IMR-90 (cell line): ENCODE measurements around the gene CNOT6. TPM values are rescaled to one million over a fixed set of nuclear protein-coding genes. Genes with fewer than 3 reads are reported as not detected.

Experiments used
- ATAC-seq: fragments of 200-7000 bp; cut with Tn5 transposase; 2 replicates; pipeline ENCODE4 v1.9.1; 2020; ENCODE audit warnings: low read depth, mild to moderate bottlenecking, moderate library complexity
- BruUV-seq: library from RNA; stranded (reverse); fragments of 400-500 nt; replicated peaks from 2 replicates; lab custom pipeline; 2021; lab: Mats Ljungman, UMichigan
- CTCF ChIA-PET: fragments of 300-600 bp; formaldehyde crosslinking; extraction: SDS; loops from one replicate; lab custom pipeline; 2021; ENCODE audit warnings: antibody characterized with exemption; lab: Yijun Ruan, JAX
- POLR2A ChIA-PET: fragments of 300-600 bp; sonication (Branson Sonifier 250); formaldehyde crosslinking; loops from one replicate; lab custom pipeline; 2022; ENCODE audit warnings: antibody characterized with exemption; ENCODE audit not compliant: unreplicated experiment; lab: Charles Lee
- DNase-seq: peaks from one replicate; pipeline ENCODE4 v3.0.0; 2013
- H2AFZ ChIP-seq: replicated peaks from 2 replicates; pipeline ENCODE3; 2013; ENCODE audit warnings: low read length, mild to moderate bottlenecking; ENCODE audit not compliant: poor library complexity
- H2AK5ac ChIP-seq: 2 replicates; pipeline ENCODE4 v1.6.1; 2013; ENCODE audit warnings: low read depth, low read length, inconsistent platforms
- H2AK9ac ChIP-seq: replicated peaks from 2 replicates; pipeline ENCODE3; 2013; ENCODE audit warnings: mild to moderate bottlenecking, low read depth, low read length, moderate library complexity; ENCODE audit not compliant: poor library complexity
- H2BK120ac ChIP-seq: 2 replicates; pipeline ENCODE4 v1.6.1; 2013; ENCODE audit warnings: low read depth, low read length, inconsistent platforms
- H2BK15ac ChIP-seq: 3 replicates; pipeline ENCODE4 v1.6.1; 2013; ENCODE audit warnings: low read depth, low read length, inconsistent platforms
- H2BK20ac ChIP-seq: 2 replicates; pipeline ENCODE4 v1.6.1; 2013; ENCODE audit warnings: low read depth, mild to moderate bottlenecking, inconsistent platforms, low read length, moderate library complexity
- H2BK5ac ChIP-seq: 2 replicates; pipeline ENCODE4 v1.6.1; 2013; ENCODE audit warnings: mild to moderate bottlenecking, low read depth, low read length, inconsistent platforms; ENCODE audit not compliant: poor library complexity, severe bottlenecking
- H3K14ac ChIP-seq: replicated peaks from 2 replicates; pipeline ENCODE4 v1.6.1; 2013; ENCODE audit warnings: low read depth, low read length, inconsistent platforms
- H3K18ac ChIP-seq: 2 replicates; pipeline ENCODE4 v1.6.1; 2013; ENCODE audit warnings: low read depth, low read length, control low read depth
- H3K23ac ChIP-seq: 2 replicates; pipeline ENCODE4 v1.6.1; 2013; ENCODE audit warnings: low read depth, low read length, inconsistent platforms
- H3K27ac ChIP-seq: 2 replicates; pipeline ENCODE4 v1.5.1; 2013; ENCODE audit warnings: mild to moderate bottlenecking, control low read depth, low read length; ENCODE audit not compliant: insufficient read depth
- H3K27me3 ChIP-seq: 2 replicates; pipeline ENCODE4 v1.6.1; 2013; ENCODE audit warnings: low read length; ENCODE audit not compliant: control insufficient read depth, insufficient read depth
- H3K36me3 ChIP-seq: 2 replicates; pipeline ENCODE4 v1.6.1; 2013; ENCODE audit warnings: low read length, mixed read lengths; ENCODE audit not compliant: control insufficient read depth, insufficient read depth
- H3K4ac ChIP-seq: 2 replicates; pipeline ENCODE4 v1.6.1; 2013; ENCODE audit warnings: low read depth, low read length, inconsistent platforms
- H3K4me1 ChIP-seq: 2 replicates; pipeline ENCODE4 v1.6.1; 2013; ENCODE audit warnings: low read length, mixed read lengths; ENCODE audit not compliant: control insufficient read depth, insufficient read depth
- H3K4me2 ChIP-seq: 2 replicates; pipeline ENCODE4 v1.6.1; 2013; ENCODE audit warnings: low read depth, mild to moderate bottlenecking, control low read depth, low read length, moderate library complexity
- H3K4me3 ChIP-seq: 2 replicates; pipeline ENCODE4 v1.5.1; 2013; ENCODE audit warnings: low read depth, mild to moderate bottlenecking, control low read depth, low read length, moderate library complexity; ENCODE audit not compliant: insufficient read depth
- H3K56ac ChIP-seq: 2 replicates; pipeline ENCODE4 v1.6.1; 2013; ENCODE audit warnings: low read length, inconsistent platforms; ENCODE audit not compliant: insufficient read depth; ENCODE audit errors: extremely low read depth
- H3K79me1 ChIP-seq, 2 experiments: 2 replicates each; pipeline ENCODE4 v1.6.1; 2013; ENCODE audit warnings: low read length in 2 of 2, inconsistent platforms in 1 of 2, low read depth in 1 of 2
- H3K9ac ChIP-seq: 2 replicates; pipeline ENCODE4 v1.6.1; 2013; ENCODE audit warnings: low read depth, low read length, control low read depth
- H3K9me1 ChIP-seq: 2 replicates; pipeline ENCODE4 v1.6.1; 2013; ENCODE audit warnings: low read length, inconsistent platforms; ENCODE audit not compliant: insufficient read depth
- H3K9me3 ChIP-seq: 2 replicates; pipeline ENCODE4 v1.6.1; 2013; ENCODE audit warnings: low read length; ENCODE audit not compliant: control insufficient read depth, insufficient read depth
- H4K20me1 ChIP-seq: 2 replicates; pipeline ENCODE4 v1.6.1; 2013; ENCODE audit warnings: low read length, inconsistent platforms; ENCODE audit not compliant: insufficient read depth
- H4K5ac ChIP-seq: 2 replicates; pipeline ENCODE4 v1.6.1; 2013; ENCODE audit warnings: mild to moderate bottlenecking, low read depth, low read length, control low read depth
- H4K8ac ChIP-seq, 2 experiments: 2 replicates each; pipeline ENCODE4 v1.6.1; 2013; ENCODE audit warnings: low read depth in 2 of 2, low read length in 2 of 2, control low read depth in 1 of 2, inconsistent platforms in 1 of 2
- H4K91ac ChIP-seq: 2 replicates; pipeline ENCODE4 v1.6.1; 2013; ENCODE audit warnings: low read depth, low read length, inconsistent platforms; ENCODE audit not compliant: insufficient read depth
- BHLHE40 ChIP-seq: fragments of 150-350 bp; IDR thresholded peaks from 2 replicates; pipeline ENCODE4 v1.6.1; 2016; ENCODE audit warnings: mild to moderate bottlenecking, low read depth, low read length
- CEBPB ChIP-seq: IDR thresholded peaks from 2 replicates; pipeline ENCODE4 v1.6.1; 2012; ENCODE audit warnings: low read depth, low read length, improper control_type of control experiment
- CHD1 ChIP-seq: IDR thresholded peaks from 2 replicates; pipeline ENCODE4 v1.6.1; 2012; ENCODE audit warnings: low read depth, low read length, improper control_type of control experiment
- CTCF ChIP-seq: conservative IDR thresholded peaks from 2 replicates; pipeline ENCODE4 v1.5.1; 2012; ENCODE audit warnings: mild to moderate bottlenecking, low read depth, low read length, improper control_type of control experiment
- ELK1 ChIP-seq: fragments of 150-350 bp; IDR thresholded peaks from 2 replicates; pipeline ENCODE4 v1.6.1; 2016; ENCODE audit warnings: low read depth, mild to moderate bottlenecking, low read length, moderate library complexity, borderline replicate concordance
- FOS ChIP-seq: fragments of 150-350 bp; IDR thresholded peaks from 2 replicates; pipeline ENCODE4 v1.6.1; 2016; ENCODE audit warnings: low read depth, low read length
- MAFK ChIP-seq: IDR thresholded peaks from 2 replicates; pipeline ENCODE4 v1.6.1; 2012; ENCODE audit warnings: low read depth, low read length, improper control_type of control experiment
- MAZ ChIP-seq: IDR thresholded peaks from 2 replicates; pipeline ENCODE4 v1.6.1; 2012; ENCODE audit warnings: low read depth, mild to moderate bottlenecking, low read length, improper control_type of control experiment, moderate library complexity, borderline replicate concordance
- MXI1 ChIP-seq: IDR thresholded peaks from 2 replicates; pipeline ENCODE4 v1.6.1; 2012; ENCODE audit warnings: low read depth, mild to moderate bottlenecking, low read length, moderate library complexity, borderline replicate concordance
- NFE2L2 ChIP-seq: fragments of 150-350 bp; IDR thresholded peaks from 2 replicates; pipeline ENCODE4 v1.6.1; 2016; ENCODE audit warnings: low read depth, mild to moderate bottlenecking, low read length
- POLR2A ChIP-seq: IDR thresholded peaks from 2 replicates; pipeline ENCODE4 v1.6.1; 2012; ENCODE audit warnings: mild to moderate bottlenecking, low read depth, low read length
- RAD21 ChIP-seq: IDR thresholded peaks from 2 replicates; pipeline ENCODE4 v1.6.1; 2012; ENCODE audit warnings: low read length, improper control_type of control experiment
- RCOR1 ChIP-seq: IDR thresholded peaks from 2 replicates; pipeline ENCODE4 v1.6.1; 2012; ENCODE audit warnings: mild to moderate bottlenecking, low read length, improper control_type of control experiment; ENCODE audit not compliant: insufficient replicate concordance
- RFX5 ChIP-seq: IDR thresholded peaks from 2 replicates; pipeline ENCODE4 v1.8.0; 2012; ENCODE audit warnings: low read depth, mild to moderate bottlenecking, low read length, moderate library complexity
- SMC3 ChIP-seq: fragments of 150-350 bp; IDR thresholded peaks from 2 replicates; pipeline ENCODE4 v1.6.1; 2016; ENCODE audit warnings: low read depth, mild to moderate bottlenecking, antibody characterized with exemption, low read length, moderate library complexity
- USF2 ChIP-seq: fragments of 150-350 bp; IDR thresholded peaks from 2 replicates; pipeline ENCODE4 v1.6.1; 2017; ENCODE audit warnings: mild to moderate bottlenecking, antibody characterized with exemption, low read length, low read depth
- WGBS, 2 experiments: methylation state at CpG; one replicate each; pipeline versions ENCODE4 v1.1.5 to v1.1.7; 2013; ENCODE audit warnings: missing lambda C conversion rate in 2 of 2; ENCODE audit not compliant: insufficient read length in 1 of 2; ENCODE audit errors: extremely low coverage in 2 of 2; 5-methylcytosine and 5-hydroxymethylcytosine counted together
- dilution Hi-C: fragments of 300-500 bp; cut with HindIII; formaldehyde crosslinking; loops from one replicate; pipeline ENCODE4 v1.14.3; 2018; ENCODE audit warnings: low sequenced_read_pairs; ENCODE audit not compliant: unreplicated experiment
- in situ Hi-C: fragments of 300-500 bp; cut with MboI; formaldehyde crosslinking; loops from 3 replicates; pipeline ENCODE4 v1.14.3; 2019; ENCODE audit warnings: low sequenced_read_pairs, inconsistent platforms, mixed read lengths
- intact Hi-C: fragments of 100-400 bp; cut with micrococcal nuclease; formaldehyde crosslinking; loops from 2 replicates; pipeline ENCODE4 v1.10.0; 2022
- polyA plus RNA-seq, 3 experiments: library from polyadenylated mRNA; depleted of rRNA; stranded (reverse); fragments of >200 nt; gene quantifications; 2 replicates each; pipeline ENCODE4 v1.2.3, GENCODE V29; 2012; ENCODE audit warnings: low replicate concordance in 1 of 3
- total RNA-seq: library from RNA; depleted of rRNA; stranded (reverse); fragments of >200 nt; gene quantifications from 2 replicates; pipeline ENCODE4 v1.2.3, GENCODE V29; 2012

The CNOT6 gene
- total and polyA plus RNA-seq, 2 of the 4 experiments (the other 2 are of a cell fraction) = 9.7 to 10.8 TPM

- WGBS, 2 experiments = 33% methylated on average over 1 of the region's 17 CpGs; no CpG with 5 or more reads in 1 of the 2 experiments
Measured at GRCh38 chr5:180594311-180595045, 100.3 kb downstream of the CNOT6 start.

More at GRCh38 chr5:180594311-180595045, 100.3 kb downstream of the CNOT6 start:
- peaks cover 28% of the 10 kb centered on the region for H3K27me3 ChIP-seq
- no peak overlapping the region for H3K14ac ChIP-seq
- DNase-seq (no peak), ATAC-seq (no peak)
- no peak overlapping the region for H4K5ac ChIP-seq
- H3K18ac ChIP-seq = no peak overlapping the region
- no peak overlapping the region for H2AFZ ChIP-seq
- H2BK20ac ChIP-seq = no peak overlapping the region
- H3K9me1 ChIP-seq = no peaks in the 10 kb centered on the region
- H2BK120ac ChIP-seq = no peak overlapping the region
- BruUV-seq = no TSS peak
- no peak overlapping the region for H4K8ac ChIP-seq
- no peaks in the 10 kb centered on the region for H3K79me1 ChIP-seq
- no peaks in the 10 kb centered on the region; the same call in 1 of the 2 replicates for H3K4me1 ChIP-seq
- intact Hi-C loops (no loop called here), in situ Hi-C loops (no loop called here), dilution Hi-C loops (no loop called here)
- no peaks in the 10 kb centered on the region for H3K36me3 ChIP-seq
- ChIA-PET CTCF (no interaction called here), POLR2A (no interaction called here)
- H2BK5ac ChIP-seq = peak overlapping the region; percentile 64
- H3K56ac ChIP-seq = no peak overlapping the region
- no peak overlapping the region for H3K27ac ChIP-seq
- no peak overlapping the region for H3K23ac ChIP-seq
- H2AK9ac ChIP-seq = no peak overlapping the region
- no peak overlapping the region for H3K4me3 ChIP-seq
- no peak overlapping the region for H3K9ac ChIP-seq
- H2BK15ac ChIP-seq = no peak overlapping the region
- no peak overlapping the region for H2AK5ac ChIP-seq
- no peak overlapping the region for H4K91ac ChIP-seq
- TF ChIP-seq MAFK (no peak), CEBPB (no peak), MAZ (no peak), POLR2A (no peak), RAD21 (no peak), BHLHE40 (no peak), SMC3 (no peak), NFE2L2 (no peak), CTCF (no peak), CHD1 (no peak), USF2 (no peak), RCOR1 (no peak), ELK1 (no peak), RFX5 (no peak), FOS (no peak), MXI1 (no peak)
- H3K4ac ChIP-seq = no peak overlapping the region
- H4K20me1 ChIP-seq = no peaks in the 10 kb centered on the region
- H3K9me3 ChIP-seq = no peaks in the 10 kb centered on the region
- H3K4me2 ChIP-seq = no peak overlapping the region
